Effector memory CD4-positive, alpha-beta T cell (primary cell): ENCODE data around the gene TBC1D8.
A peak's percentile ranks its signal among the peaks of the same experiment; 100 is the strongest.

ENCODE experiments used
- DNase-seq, 3 donors: peaks; one replicate each; pipeline ENCODE4 v3.0.0-alpha.2; 2020
- H3K27ac ChIP-seq: 2 replicates; pipeline ENCODE4 v1.7.0; 2013; ENCODE audit warnings: mild to moderate bottlenecking, low read length, moderate library complexity; ENCODE audit not compliant: insufficient read depth, poor library complexity, severe bottlenecking
- H3K27me3 ChIP-seq: replicated peaks from 2 replicates; pipeline ENCODE4 v1.7.0; 2013; ENCODE audit warnings: mild to moderate bottlenecking, low read length; ENCODE audit not compliant: insufficient read depth, control insufficient read depth, poor library complexity, severe bottlenecking
- H3K36me3 ChIP-seq: 2 replicates; pipeline ENCODE4 v1.7.0; 2013; ENCODE audit warnings: mild to moderate bottlenecking, low read length, moderate library complexity; ENCODE audit not compliant: control insufficient read depth, insufficient read depth
- H3K4me1 ChIP-seq: 2 replicates; pipeline ENCODE4 v1.7.0; 2013; ENCODE audit warnings: low read length, mild to moderate bottlenecking; ENCODE audit not compliant: control insufficient read depth, insufficient read depth, poor library complexity, severe bottlenecking
- H3K4me3 ChIP-seq: 2 replicates; pipeline ENCODE4 v1.7.0; 2013; ENCODE audit warnings: low read length, low read depth, mild to moderate bottlenecking; ENCODE audit not compliant: insufficient read depth, poor library complexity, severe bottlenecking
- H3K9me3 ChIP-seq: 2 replicates; pipeline ENCODE4 v1.7.0; 2013; ENCODE audit warnings: mild to moderate bottlenecking, low read length, moderate library complexity; ENCODE audit not compliant: control insufficient read depth

TBC1D8 gene

DNA sequence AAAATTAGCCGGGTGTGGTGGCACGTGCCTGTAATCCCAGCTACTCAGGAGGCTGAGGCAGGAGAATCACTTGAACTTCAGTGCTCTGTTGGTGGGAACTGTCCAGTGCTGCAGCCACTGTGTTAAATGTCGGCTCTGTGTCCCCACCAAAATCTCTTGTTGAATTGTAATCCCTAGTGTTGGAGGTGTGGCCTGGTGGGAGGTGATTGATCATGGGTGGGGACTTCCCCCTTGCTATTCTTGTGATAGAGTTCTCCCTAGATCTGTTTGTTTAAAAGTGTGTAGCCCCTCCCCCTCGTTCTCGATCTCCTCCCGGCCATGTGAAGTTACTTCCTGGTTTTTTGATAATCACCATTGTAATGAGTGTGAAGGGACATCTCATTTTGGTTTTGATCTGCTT, 158.9 kb downstream of the TBC1D8 start:
- no peak for DNase-seq
- Histone ChIP-seq H3K27ac (no peak overlapping the region), H3K27me3 (no peaks in the 10 kb centered on the region), H3K4me1 (no peaks in the 10 kb centered on the region), H3K9me3 (no peaks in the 10 kb centered on the region), H3K4me3 (no peak overlapping the region), H3K36me3 (no peaks in the 10 kb centered on the region)

DNA sequence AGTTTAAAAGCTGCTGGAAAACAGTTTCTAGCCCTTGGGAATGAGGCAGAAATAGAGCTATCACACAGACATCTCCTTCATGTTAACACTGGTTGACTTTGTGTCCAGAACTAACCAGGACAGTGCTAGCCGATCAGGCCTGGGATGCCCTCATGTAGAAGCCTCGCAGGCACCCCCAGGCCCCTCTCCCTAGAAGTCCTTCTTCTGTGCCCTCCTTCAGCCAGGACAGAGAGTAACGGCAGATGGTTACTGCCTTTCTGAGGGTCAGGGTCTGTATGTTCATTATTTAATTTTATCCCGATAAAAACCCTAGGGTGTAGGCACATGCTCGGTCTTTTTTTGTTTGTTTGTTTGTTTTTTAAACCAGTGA, 159.8 kb downstream of the TBC1D8 start:
- Histone ChIP-seq H3K9me3 (no peaks in the 10 kb centered on the region), H3K27ac (no peak overlapping the region), H3K27me3 (no peaks in the 10 kb centered on the region), H3K4me1 (no peaks in the 10 kb centered on the region), H3K4me3 (no peak overlapping the region), H3K36me3 (no peaks in the 10 kb centered on the region)
- no peak for DNase-seq

DNA sequence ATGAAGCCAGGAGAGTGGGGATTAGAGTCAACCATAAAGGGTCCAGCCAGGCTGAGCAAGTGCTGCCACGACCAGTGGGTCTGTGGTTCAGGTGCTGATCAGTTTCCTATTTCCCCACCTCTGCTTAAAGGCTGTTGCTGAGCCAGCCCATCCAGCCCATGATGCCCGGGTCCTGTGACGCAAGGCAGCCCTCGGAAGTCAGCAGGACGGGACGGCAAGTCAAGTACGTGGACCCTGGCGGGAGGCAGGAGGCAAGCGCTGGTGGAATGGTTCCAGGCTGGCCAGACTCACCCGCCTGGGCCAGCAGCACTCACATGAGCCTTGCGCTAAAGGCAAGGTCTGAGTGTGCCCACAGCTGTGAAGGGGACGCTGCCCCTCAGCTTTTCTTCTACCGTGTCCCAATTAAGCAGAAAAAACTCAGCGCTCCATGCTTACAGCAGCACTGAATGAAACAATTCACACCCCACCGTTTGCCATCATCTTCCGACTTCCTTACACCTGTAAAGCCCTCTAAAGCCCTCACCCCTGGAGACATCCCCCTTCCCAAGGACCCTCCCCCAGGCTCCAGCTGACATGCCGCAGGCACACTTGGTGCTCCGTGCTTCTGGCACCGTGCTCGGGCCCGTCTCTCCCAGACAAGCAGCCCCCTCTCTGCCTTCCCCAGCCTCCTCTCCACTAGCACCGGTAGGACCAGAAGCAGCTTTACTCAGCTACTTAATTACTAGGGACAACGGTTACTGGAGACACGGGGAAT, 160.4 kb downstream of the TBC1D8 start:
- no peaks in the 10 kb centered on the region for H3K36me3 ChIP-seq
- DNase-seq = no peak
- no peaks in the 10 kb centered on the region for H3K9me3 ChIP-seq
- no peak overlapping the region for H3K4me3 ChIP-seq
- no peak overlapping the region for H3K27ac ChIP-seq
- H3K27me3 ChIP-seq = no peaks in the 10 kb centered on the region
- H3K4me1 ChIP-seq = no peaks in the 10 kb centered on the region

DNA sequence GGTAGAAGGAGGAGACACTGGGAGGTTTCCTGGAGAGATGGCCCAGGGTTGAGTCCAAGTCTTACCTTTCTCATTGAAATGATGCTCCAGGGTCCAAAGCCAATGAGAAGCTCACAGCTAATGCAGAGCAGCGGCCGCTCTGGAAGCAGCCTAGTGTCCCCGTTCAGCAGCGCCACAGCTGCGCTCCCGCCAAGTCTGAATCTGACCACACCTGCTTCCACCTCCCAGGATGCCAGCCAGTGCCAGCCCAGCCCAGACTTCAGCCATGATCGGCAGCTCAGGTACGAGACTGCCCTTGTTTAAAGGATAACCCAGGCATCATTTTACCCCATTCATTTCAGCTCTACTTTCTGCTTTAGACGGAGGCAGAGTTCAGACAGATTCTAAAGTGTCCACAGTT, 161.0 kb downstream of the TBC1D8 start:
- no peak for DNase-seq
- H3K36me3 ChIP-seq = no peaks in the 10 kb centered on the region
- H3K4me3 ChIP-seq = no peak overlapping the region
- H3K27me3 ChIP-seq = no peaks in the 10 kb centered on the region
- H3K4me1 ChIP-seq = no peaks in the 10 kb centered on the region
- no peaks in the 10 kb centered on the region for H3K9me3 ChIP-seq
- H3K27ac ChIP-seq = no peak overlapping the region

DNA sequence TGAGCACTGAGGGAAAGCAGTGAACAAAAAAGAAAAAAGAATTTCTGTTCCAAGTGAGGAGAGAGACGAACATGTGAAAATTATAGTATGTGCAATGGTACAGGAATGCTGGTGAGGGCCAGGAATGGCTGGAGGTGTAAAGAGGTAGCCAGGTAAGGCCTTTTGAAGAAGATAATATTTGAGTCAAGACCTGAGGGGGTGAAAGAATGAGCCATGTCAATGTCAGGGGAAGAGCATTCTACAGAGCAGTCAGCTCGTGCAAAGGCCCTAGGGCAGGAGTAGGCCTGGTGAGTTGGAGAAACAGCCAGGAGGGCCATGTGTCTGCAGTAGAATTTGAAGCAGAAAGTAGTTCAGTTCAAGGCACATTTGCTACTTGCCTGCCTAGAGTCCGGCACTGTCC, 161.5 kb downstream of the TBC1D8 start:
- DNase-seq = no peak
- no peaks in the 10 kb centered on the region for H3K9me3 ChIP-seq
- no peaks in the 10 kb centered on the region for H3K4me1 ChIP-seq
- H3K27ac ChIP-seq = no peak overlapping the region
- H3K27me3 ChIP-seq = no peaks in the 10 kb centered on the region
- H3K36me3 ChIP-seq = no peaks in the 10 kb centered on the region
- no peak overlapping the region for H3K4me3 ChIP-seq

DNA sequence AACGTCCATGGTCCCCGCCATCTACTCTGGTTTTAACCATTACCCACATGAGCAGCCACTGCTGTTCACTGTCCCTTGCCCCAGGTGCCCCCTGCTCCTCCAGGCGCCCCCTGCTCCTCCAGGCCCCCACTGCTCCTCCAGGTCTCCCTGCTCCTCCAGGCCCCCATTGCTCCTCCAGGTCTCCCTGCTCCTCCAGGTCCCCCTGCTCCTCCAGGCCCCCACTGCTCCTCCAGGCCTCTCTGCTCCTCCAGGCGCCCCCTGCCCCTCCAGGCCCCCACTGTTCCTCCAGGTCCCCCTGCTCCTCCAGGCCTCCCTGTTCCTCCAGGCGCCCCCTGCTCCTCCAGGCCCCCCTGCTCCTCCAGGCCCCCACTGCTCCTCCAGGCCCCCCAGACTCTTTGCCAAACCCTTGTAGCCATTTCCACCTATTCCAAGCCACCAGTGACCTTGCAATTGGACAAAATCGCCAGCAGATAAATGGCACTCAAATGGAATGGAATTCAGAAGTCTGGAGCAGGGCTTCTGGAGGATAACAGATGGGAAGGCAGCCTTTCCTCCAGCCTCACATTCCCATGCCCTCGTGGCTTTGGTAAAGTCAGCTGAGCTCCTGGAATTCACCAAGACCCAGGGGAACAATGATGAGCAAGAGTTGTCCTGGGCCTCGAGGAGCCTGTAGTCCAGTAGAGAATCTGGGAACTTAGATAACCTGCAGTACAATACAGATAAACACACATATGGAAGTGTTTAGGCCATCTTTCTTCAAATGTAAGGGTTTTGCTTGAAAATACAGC, 162.4 kb downstream of the TBC1D8 start:
- no peak for DNase-seq
- H3K4me1 ChIP-seq = no peaks in the 10 kb centered on the region
- H3K27me3 ChIP-seq = no peaks in the 10 kb centered on the region
- no peak overlapping the region for H3K4me3 ChIP-seq
- H3K36me3 ChIP-seq = no peaks in the 10 kb centered on the region
- no peaks in the 10 kb centered on the region for H3K9me3 ChIP-seq
- no peak overlapping the region for H3K27ac ChIP-seq

DNA sequence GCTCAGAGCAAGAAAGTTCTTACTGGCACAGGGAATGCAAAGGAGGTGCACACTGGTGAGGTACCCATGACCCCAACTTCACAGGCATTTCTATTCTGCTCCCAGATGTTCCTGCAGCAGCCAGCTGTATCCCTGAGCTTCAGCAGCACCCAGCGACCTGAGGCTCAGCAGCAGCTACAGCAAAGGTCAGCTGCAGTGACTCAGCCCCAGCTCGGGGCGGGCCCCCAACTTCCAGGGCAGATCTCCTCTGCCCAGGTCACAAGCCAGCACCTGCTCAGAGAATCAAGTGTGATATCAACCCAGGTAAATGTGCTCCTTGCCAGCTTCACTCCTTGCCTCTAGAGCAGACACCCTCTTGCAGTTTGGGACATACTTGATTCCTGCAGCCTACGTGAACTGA, 163.2 kb downstream of the TBC1D8 start:
- DNase-seq = no peak
- Histone ChIP-seq H3K9me3 (no peaks in the 10 kb centered on the region), H3K27me3 (no peaks in the 10 kb centered on the region), H3K4me3 (no peak overlapping the region), H3K4me1 (no peaks in the 10 kb centered on the region), H3K27ac (no peak overlapping the region), H3K36me3 (no peaks in the 10 kb centered on the region)

DNA sequence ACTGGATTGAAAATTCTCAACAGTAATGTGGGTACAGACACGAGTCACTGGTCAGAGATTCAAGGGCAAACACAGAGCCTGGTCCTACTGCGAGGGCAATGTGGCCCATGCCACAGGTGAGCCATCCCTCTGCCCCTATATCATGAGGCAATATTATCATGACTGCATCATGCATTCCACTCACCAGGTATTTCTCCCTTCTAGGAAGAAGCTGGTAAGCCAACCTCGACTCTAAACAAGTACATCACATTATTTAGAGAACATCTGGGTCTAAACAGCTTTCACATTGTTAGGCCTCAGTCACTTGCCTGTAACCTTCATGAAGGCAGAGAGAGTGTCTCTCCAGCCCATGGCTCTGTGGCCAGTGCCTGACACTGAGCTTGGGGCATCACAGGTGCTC, 163.6 kb downstream of the TBC1D8 start:
- no peaks in the 10 kb centered on the region for H3K9me3 ChIP-seq
- no peak overlapping the region for H3K27ac ChIP-seq
- H3K4me1 ChIP-seq = no peaks in the 10 kb centered on the region
- no peak overlapping the region for H3K4me3 ChIP-seq
- no peaks in the 10 kb centered on the region for H3K27me3 ChIP-seq
- H3K36me3 ChIP-seq = no peaks in the 10 kb centered on the region
- DNase-seq = no peak

DNA sequence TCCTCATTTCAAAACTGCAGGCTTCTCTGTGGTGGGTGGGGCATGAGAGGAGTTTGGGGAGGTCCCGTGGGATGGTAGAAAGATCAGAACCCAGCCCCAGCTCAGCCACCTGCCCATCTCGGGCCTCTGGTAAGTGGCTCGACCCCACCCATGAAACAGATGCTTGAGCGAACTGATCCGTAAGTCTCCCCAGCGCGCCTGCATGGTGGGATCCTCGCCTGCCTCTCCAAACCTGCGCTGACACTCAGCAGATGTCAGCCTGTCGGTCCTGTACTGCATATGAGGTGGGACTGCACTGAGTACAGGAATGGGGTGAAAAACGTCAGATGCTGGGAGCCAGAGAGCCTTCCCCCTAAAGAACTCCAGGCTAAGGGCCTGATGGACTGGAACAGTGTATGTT, 165.0 kb downstream of the TBC1D8 start:
- no peak for DNase-seq
- H3K4me3 ChIP-seq = no peak overlapping the region
- H3K27me3 ChIP-seq = no peaks in the 10 kb centered on the region
- no peaks in the 10 kb centered on the region for H3K4me1 ChIP-seq
- H3K27ac ChIP-seq = no peak overlapping the region
- no peaks in the 10 kb centered on the region for H3K9me3 ChIP-seq
- no peaks in the 10 kb centered on the region for H3K36me3 ChIP-seq

DNA sequence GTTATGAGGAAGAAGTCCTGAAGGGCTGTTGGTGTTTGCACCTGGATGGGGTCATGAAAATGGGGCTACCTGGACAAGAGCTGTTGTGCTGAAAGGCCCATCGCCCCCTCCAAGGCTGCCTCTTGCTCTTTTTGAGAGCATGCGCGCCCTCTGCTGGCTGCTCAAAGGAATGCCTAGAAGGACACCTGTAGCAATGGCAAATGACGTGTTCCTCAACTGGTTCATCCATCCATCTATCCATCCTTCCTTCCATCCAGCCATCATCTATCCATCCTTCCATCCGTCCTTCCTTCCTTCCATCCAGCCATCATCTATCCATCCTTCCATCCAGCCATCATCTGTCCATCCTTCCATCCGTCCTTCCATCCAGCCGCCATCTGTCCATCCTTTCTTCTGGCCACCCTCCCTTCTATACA, 166.3 kb downstream of the TBC1D8 start:
- Histone ChIP-seq H3K4me3 (no peak overlapping the region), H3K27ac (no peak overlapping the region), H3K36me3 (no peaks in the 10 kb centered on the region), H3K27me3 (no peaks in the 10 kb centered on the region), H3K4me1 (no peaks in the 10 kb centered on the region), H3K9me3 (no peaks in the 10 kb centered on the region)
- DNase-seq = peak; percentile 47 to 66 (median 57)
